SU-DHL-6 (cell line): ENCODE data around the gene MYL3.

ENCODE experiments used
- H2AFZ ChIP-seq: fragments of 200-600 bp; sonication (generic); 2 replicates; pipeline ENCODE4 v1.6.1; 2014; ENCODE audit warnings: low read depth, mild to moderate bottlenecking, moderate library complexity, mixed read lengths, antibody characterized with exemption, low read length; ENCODE audit not compliant: severe bottlenecking
- H3F3A ChIP-seq: fragments of 200-600 bp; shearing (Covaris generic); 2 replicates; pipeline ENCODE4 v1.6.0; 2016; ENCODE audit warnings: antibody characterized with exemption, mild to moderate bottlenecking; ENCODE audit not compliant: insufficient read depth
- H3K27ac ChIP-seq: fragments of 200-600 bp; sonication (generic); 2 replicates; pipeline ENCODE4 v1.5.1; 2016; ENCODE audit warnings: low read depth, mild to moderate bottlenecking, low read length, moderate library complexity, mixed read lengths
- H3K27me3 ChIP-seq: fragments of 200-600 bp; sonication (generic), shearing (Covaris generic); 2 replicates; pipeline ENCODE4 v1.6.0; 2014; ENCODE audit warnings: mild to moderate bottlenecking, low read length
- H3K36me3 ChIP-seq: fragments of 200-600 bp; sonication (generic); 2 replicates; pipeline ENCODE4 v1.6.1; 2014; ENCODE audit warnings: mild to moderate bottlenecking, low read length, mixed read lengths
- H3K4me2 ChIP-seq: fragments of 300-600, 200-600 bp; shearing (Covaris generic), sonication (generic); 2 replicates; pipeline ENCODE4 v1.6.0; 2014; ENCODE audit warnings: low read length, low read depth, mild to moderate bottlenecking; ENCODE audit not compliant: poor library complexity, severe bottlenecking
- H3K4me3 ChIP-seq: fragments of 200-600 bp; sonication (generic); 2 replicates; pipeline ENCODE4 v1.5.1; 2014; ENCODE audit warnings: antibody characterized with exemption, low read length, mild to moderate bottlenecking, mixed read lengths; ENCODE audit not compliant: insufficient read depth, poor library complexity, severe bottlenecking
- H3K79me2 ChIP-seq: fragments of 200-600 bp; sonication (generic); 2 replicates; pipeline ENCODE4 v1.6.1; 2014; ENCODE audit warnings: mild to moderate bottlenecking, low read length, moderate library complexity; ENCODE audit not compliant: insufficient read depth
- H3K9ac ChIP-seq: fragments of 200-600 bp; sonication (generic); 2 replicates; pipeline ENCODE4 v1.7.0; 2014; ENCODE audit warnings: mild to moderate bottlenecking, low read length
- H3K9me2 ChIP-seq: fragments of 200-600 bp; sonication (generic); replicated peaks from 2 replicates; pipeline ENCODE4 v1.6.1; 2014; ENCODE audit warnings: low read length; ENCODE audit not compliant: insufficient read depth
- H3K9me3 ChIP-seq: fragments of 200-600 bp; sonication (generic); 2 replicates; pipeline ENCODE4 v1.6.1; 2014; ENCODE audit warnings: low read length, mixed read lengths; ENCODE audit not compliant: insufficient read depth
- H4K20me1 ChIP-seq: fragments of 200-600 bp; sonication (generic); 2 replicates; pipeline ENCODE4 v1.6.1; 2014; ENCODE audit warnings: low read depth, mild to moderate bottlenecking, antibody characterized with exemption, low read length, moderate library complexity, mixed read lengths
- EZH2phosphoT487 ChIP-seq: fragments of 200-600 bp; sonication (generic), shearing (Covaris generic); conservative IDR thresholded peaks from 2 replicates; pipeline ENCODE4 v1.6.1; 2018; ENCODE audit warnings: mild to moderate bottlenecking, antibody characterized with exemption, low read length, moderate library complexity, mixed read lengths
- TF ChIP-seq, protein P1 (sequence below): fragments of 200-600 bp; sonication (generic); IDR thresholded peaks from one replicate; pipeline ENCODE4 v1.5.1; 2017; ENCODE audit warnings: antibody characterized with exemption, mild to moderate bottlenecking, low read length, moderate library complexity; ENCODE audit not compliant: insufficient read depth, poor library complexity, severe bottlenecking

Gene MYL3

DNA sequence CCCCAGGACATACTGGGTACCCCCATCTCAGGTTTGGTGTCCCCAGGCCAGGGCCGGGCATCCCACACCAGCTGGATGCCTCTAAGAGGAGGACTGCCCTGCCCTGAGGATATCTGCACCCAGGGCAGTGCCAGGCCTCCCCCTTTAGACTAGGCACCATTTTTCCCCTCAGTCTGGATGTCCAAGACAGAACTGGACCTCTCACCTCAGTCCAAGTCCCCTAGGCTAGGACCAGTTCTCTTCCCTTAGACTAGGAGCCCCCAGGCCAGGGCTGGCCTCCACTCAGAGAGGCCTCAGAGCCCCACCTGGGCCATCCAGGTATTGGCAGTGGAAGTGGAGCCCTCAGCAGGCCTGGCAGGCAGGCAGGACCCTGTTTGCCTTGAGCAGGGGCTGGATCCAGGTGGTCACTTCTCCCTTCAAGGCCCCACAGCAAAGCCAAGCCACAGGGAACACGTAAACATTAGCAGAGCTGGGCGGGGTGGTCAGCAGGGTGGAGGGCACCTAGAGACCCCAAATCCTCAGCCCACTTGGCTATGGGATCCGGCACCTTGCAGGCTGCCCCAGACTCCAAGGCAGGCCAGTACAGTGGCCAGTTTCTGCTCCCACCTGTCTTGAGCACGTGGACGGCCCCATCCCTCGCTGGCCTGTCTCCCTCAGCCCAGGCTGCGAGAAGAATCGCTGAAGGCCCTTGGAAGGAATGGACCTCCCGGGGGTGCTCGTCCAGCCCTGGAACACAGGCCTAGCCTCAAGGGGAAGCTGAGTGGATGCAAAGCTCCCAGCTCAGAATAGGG, 42.6 kb upstream of the MYL3 start:
- no peak overlapping the region for H3K4me2 ChIP-seq
- H3K9ac ChIP-seq: no peak overlapping the region
- H2AFZ ChIP-seq: no peak overlapping the region
- H3K9me3 ChIP-seq: no peaks in the 10 kb centered on the region
- H4K20me1 ChIP-seq: no peaks in the 10 kb centered on the region
- H3K27ac ChIP-seq: no peak overlapping the region
- no peaks in the 10 kb centered on the region for H3K27me3 ChIP-seq
- H3K79me2 ChIP-seq: no peaks in the 10 kb centered on the region
- no peak for TF ChIP-seq EZH2phosphoT487
- TF ChIP-seq, protein P1, sequence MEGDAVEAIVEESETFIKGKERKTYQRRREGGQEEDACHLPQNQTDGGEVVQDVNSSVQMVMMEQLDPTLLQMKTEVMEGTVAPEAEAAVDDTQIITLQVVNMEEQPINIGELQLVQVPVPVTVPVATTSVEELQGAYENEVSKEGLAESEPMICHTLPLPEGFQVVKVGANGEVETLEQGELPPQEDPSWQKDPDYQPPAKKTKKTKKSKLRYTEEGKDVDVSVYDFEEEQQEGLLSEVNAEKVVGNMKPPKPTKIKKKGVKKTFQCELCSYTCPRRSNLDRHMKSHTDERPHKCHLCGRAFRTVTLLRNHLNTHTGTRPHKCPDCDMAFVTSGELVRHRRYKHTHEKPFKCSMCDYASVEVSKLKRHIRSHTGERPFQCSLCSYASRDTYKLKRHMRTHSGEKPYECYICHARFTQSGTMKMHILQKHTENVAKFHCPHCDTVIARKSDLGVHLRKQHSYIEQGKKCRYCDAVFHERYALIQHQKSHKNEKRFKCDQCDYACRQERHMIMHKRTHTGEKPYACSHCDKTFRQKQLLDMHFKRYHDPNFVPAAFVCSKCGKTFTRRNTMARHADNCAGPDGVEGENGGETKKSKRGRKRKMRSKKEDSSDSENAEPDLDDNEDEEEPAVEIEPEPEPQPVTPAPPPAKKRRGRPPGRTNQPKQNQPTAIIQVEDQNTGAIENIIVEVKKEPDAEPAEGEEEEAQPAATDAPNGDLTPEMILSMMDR: no peak
- no peaks in the 10 kb centered on the region for H3K9me2 ChIP-seq
- no peak overlapping the region for H3K4me3 ChIP-seq
- 0 out of 2 replicates have a peak, but pooled peaks cover 5% of the 10 kb centered on the region for H3F3A ChIP-seq
- H3K36me3 ChIP-seq: no peaks in the 10 kb centered on the region

DNA sequence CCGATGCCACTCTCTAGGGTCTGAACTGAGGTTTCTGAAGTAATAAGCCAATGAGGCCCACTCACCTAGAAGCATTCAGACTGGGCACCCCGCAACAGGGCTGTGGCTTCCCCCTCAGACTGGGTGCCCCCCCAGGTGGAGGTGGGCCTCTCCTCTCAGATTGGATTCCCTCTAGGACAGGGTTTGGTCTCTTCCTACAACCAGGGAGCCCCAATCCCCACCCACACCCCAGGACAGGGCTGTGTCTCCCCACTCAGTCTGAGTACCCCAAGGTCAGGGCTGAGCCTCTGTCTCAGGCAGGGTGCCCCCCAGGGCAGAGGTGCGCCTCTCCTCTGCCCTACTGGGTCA, 41.9 kb upstream of the MYL3 start:
- Histone ChIP-seq H3K79me2 (no peaks in the 10 kb centered on the region), H3K9me2 (no peaks in the 10 kb centered on the region), H2AFZ (no peak overlapping the region), H3K27ac (no peak overlapping the region), H3K36me3 (no peaks in the 10 kb centered on the region), H3K4me3 (no peak overlapping the region), H3K27me3 (no peaks in the 10 kb centered on the region), H3K9me3 (no peaks in the 10 kb centered on the region), H3K9ac (no peak overlapping the region), H3F3A (no peaks in the 10 kb centered on the region), H3K4me2 (no peak overlapping the region), H4K20me1 (no peaks in the 10 kb centered on the region)
- TF ChIP-seq, protein P1: no peak
- no peak for TF ChIP-seq EZH2phosphoT487

- Histone ChIP-seq H3K4me2 (no peak overlapping the region), H3K9me3 (no peaks in the 10 kb centered on the region), H3K9ac (no peak overlapping the region), H4K20me1 (no peaks in the 10 kb centered on the region), H3K27me3 (no peaks in the 10 kb centered on the region), H3K4me3 (no peak overlapping the region), H3F3A (no peaks in the 10 kb centered on the region), H3K36me3 (no peaks in the 10 kb centered on the region), H3K9me2 (no peaks in the 10 kb centered on the region), H2AFZ (no peak overlapping the region), H3K27ac (no peak overlapping the region), H3K79me2 (no peaks in the 10 kb centered on the region)
- no peak for TF ChIP-seq EZH2phosphoT487
- TF ChIP-seq, protein P1: no peak
Measured at GRCh38 chr3:46904303-46905212, 41.3 kb upstream of the MYL3 start.
